CD4-positive, alpha-beta T cell treated with Interleukin-1 beta for 1 hour (primary cell): Measurements from ENCODE around the gene SLC23A2.
"Not testable (repeated sequence)": the region's sequence is repeated elsewhere in the genome, so short reads cannot be mapped to it uniquely, and the experiment has no call there.

Source experiments
- DNase-seq, 2 donors: peaks; one replicate each; pipeline ENCODE4 v3.0.0-alpha.2; 2020 to 2022

Gene SLC23A2

DNA sequence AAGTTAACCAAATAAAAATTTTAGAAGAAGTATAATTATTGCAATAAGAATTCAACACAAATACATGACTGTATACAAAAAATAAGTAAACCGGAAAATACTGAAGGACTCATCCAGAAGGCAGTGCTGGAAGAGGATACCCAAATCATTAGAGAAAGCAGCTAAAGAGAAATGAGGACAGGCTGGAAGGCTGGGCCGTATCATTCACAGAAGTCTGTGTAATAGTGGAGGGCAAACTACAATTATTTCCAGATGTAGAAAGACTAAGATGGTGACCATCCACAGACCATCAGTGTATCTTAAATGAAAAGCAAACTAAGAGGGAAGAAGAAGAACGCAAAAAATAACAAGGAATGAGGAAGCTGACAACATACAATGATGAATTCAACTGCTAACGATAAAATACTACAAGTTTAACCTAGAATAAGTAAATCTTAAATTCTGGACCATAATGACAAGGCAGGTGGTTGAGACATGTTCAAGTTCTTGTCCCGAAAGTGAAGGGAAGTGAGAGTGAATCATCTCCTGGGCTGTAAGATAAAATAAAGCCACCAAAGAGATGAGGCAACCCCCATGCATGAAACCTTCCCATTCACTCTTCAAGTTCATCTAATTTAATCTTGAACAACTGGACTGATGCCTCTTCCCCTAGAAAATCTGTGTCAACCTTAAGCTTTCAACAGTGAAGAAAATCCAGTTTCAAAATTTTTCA lies 71.5 kb downstream of the SLC23A2 start:
- no peak for DNase-seq

DNA sequence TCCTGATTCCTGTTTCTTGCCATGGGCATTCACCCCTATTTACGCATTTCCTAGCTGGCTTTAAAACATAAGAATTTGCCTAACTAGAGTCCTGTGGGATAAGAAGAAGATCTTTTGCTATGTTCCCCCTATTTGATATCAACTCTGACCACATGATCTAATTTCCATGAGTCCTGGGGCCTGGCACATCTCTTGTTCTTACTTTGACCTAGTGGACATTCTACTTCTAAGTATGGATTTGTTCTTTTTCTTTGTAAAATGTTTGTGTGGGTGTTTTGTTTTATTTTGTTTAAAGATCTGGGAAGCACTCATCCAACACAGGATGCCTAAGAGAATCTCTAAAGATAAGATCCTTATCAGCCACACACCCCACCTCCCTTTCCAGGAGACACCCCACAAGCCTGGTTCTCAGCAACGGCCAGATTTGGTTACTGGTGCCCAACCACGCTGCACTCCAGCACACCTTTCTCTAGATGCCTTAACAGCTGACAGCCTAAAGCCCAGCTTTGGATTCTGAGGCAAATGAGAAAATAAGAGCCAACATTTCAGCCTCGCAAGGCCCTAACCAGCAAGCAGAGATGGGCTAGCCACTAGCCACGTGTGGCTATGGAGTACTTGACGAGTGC lies 74.7 kb downstream of the SLC23A2 start:
- DNase-seq: no peak

DNA sequence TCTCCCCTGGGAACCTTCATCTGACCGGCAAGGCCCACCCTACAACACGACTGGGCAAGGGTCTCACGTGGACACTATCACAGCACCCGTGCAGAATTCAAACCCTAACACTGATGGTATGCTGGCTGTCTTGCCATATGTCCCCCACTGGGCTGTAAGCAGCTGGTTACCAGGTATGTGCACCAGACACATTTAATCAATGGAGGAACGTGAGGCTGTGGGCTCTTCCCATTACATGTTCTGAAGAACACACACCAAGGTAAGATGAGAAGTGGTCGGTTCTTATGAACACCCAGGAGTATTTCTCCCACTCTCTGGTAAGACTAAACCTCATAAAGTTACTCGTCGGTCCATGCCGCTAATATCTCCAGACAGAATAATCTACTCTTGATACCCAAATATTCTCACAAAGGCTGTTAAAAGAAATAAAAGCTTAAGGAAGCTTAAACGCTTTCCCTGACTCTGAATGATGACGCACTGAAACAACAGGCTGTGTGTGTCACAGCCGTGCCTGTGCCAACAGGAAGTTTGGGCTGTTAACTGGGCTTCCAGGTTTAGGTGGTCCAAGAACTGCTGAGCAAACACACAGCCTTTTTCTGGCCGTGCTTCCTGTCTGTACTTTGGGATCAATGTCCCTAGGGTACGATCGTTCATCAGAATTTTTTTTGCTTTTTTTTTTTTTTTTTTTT lies 75.3 kb downstream of the SLC23A2 start:
- no peak for DNase-seq

DNA sequence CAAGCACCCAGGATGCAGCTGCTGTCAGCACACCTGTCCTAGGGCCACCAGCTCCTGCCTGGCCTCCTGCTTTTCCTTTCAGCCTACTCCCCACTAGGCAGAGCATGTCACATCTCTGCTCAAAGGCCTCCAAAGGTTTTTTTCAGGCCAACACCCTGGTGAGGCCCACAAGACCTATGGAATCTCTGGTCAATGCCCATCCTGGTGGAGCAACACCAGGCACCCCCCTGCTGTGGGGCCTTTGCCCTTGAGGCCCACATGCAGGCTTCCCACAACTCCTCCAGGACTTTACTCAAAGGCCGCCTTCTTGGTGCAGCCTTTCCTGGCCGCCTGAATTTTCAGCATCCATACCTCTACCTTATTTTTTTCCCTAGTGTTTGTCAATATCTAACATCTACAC lies 76.9 kb downstream of the SLC23A2 start:
- no peak for DNase-seq

DNA sequence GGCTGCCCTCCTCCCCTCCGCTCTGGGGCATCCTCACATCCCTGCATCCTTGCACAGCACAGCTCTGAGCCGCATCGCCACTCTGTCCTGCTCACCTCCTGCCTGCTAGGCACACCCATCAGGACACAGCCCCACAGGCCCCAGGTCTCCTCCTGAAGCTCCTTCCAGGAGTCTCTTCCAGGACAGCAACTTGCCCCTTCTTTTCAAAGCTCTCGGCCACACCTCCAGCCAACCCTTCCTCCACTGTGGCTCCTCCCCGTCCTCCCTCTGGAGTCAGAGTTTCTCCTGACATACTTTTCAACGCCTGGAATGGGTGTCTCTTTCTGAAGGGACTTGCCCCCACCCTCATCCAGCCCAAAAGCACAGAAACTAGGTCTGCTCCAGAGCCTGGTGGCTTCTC lies 77.3 kb downstream of the SLC23A2 start:
- DNase-seq: no peak

GRCh38 chr20:4922186-4922585 lies 79.1 kb downstream of the SLC23A2 start:
- DNase-seq: no peak

- DNase-seq: not testable (repeated sequence)
These were observed 80.0 kb downstream of the SLC23A2 start for GRCh38 chr20:4921271-4921670.

GRCh38 chr20:4920655-4921054 lies 80.7 kb downstream of the SLC23A2 start:
- no peak for DNase-seq

GRCh38 chr20:4920131-4920530 lies 81.2 kb downstream of the SLC23A2 start:
- DNase-seq: no peak

GRCh38 chr20:4919047-4919704 lies 82.1 kb downstream of the SLC23A2 start:
- no peak for DNase-seq

DNA sequence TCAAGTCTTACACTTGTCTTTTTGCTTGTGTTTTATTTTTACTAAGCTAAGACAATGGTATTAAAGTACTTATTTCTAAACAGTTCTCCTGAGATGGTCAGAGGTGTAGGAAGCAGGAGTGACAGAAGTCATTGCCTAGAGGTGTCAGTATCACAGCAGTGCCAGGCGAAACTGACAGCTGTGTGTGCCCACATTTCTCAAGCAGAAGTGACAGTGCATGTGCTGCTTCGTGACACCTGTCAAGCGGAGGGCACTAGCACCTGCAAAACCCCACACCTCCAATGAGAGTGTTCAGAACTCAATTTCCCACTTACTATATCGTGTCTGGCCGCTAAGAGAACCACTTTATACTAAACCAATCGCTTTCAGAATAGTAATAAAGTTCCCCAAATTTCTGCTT lies 82.8 kb downstream of the SLC23A2 start:
- no peak for DNase-seq

GRCh38 chr20:4916971-4917881 lies 84.1 kb downstream of the SLC23A2 start:
- no peak for DNase-seq

GRCh38 chr20:4913147-4913546 lies 88.2 kb downstream of the SLC23A2 start:
- no peak for DNase-seq

DNA sequence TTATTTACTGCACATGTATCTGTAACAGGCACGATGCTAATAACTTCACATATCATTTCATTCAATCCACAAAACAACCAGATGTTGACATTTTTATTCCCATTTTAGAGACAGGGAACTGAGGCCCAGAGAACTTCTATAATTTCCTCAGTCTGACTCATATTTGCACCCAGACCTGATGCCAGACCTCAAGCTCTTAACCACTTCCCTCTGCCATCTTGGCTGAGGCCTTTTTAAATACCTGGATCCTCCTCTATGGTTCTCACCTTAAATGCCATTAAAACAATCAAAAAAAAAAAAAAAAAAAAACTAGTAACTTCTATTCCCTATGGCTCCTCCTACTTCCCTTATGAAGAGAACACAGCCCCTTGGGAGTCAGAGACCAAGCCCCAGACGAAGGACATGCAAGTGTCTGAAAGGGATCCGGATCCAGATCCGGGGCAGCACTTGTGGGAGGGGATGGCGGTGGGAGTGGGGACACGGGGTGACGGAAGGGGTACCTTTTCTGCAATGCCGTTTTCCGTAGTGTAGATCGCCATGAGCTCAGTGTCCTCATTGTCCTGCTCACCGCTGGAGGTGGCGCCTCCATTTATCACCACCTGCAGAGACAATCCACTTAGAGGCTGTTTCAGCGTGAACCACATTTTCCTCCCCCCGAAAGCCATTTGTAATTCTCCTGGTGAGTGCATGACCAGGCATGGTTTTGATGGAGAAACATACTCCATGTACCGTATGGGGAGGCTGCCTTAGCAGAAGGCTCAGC lies 88.7 kb downstream of the SLC23A2 start:
- DNase-seq: no peak

DNA sequence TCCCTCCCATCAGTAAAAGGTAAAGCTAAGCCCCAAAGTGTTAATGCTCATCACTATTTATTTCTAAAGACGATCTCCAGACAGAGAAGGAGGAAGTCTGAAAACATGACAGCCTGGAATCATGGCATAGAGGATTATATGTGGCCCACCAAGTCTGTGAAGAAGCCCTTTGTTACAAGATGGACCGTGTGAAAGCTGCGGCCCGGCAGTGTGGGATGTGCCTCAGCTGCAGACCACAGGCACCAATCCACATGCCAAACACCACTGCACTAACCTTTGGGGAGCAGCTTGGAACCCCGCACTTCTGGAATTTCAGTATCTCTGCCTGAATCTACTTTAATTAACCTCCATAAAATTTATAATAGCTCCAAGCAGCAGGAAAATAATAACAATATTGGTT lies 90.4 kb downstream of the SLC23A2 start:
- no peak for DNase-seq

DNA sequence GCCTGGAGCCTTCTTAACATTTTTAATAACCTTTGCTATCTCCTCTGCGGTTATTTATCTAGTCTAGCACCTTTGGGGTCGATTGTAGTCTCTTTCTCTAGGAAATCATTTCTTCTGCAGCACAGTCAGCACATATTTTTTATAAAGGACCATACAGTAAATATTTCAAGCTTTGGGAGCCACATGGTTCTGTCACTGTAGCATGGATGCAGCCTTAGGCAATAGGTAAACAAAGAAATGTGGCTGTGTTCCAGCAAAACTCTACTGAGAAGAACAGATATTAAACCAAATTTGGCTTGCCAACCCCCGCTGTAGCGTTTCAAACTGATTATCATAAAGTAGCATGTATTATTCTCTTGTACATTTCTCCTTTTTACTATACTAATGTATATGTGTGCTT lies 95.7 kb downstream of the SLC23A2 start:
- no peak for DNase-seq

GRCh38 chr20:4905195-4905594 lies 96.1 kb downstream of the SLC23A2 start:
- no peak for DNase-seq

- DNase-seq: no peak
These were observed 97.0 kb downstream of the SLC23A2 start for GRCh38 chr20:4904127-4904860.

DNA sequence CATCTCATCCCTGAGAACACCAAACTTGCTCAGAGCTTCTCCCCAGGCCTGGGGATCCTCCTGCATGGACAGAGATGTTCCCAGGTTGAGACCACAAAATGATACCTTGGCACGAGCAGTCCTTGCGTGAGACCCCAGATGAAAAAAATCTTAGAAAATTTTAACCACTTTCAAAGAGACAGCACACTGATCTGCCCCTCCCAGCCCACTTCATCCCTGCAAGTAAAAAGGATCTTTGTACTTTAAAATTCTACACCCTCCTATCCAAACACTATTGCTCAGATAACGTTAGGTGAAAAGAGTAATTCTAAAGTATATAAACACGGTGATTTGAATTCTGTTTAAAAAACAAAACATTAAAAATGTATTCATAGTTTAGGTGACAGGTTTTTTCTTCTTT lies 98.5 kb downstream of the SLC23A2 start:
- DNase-seq: no peak

DNA sequence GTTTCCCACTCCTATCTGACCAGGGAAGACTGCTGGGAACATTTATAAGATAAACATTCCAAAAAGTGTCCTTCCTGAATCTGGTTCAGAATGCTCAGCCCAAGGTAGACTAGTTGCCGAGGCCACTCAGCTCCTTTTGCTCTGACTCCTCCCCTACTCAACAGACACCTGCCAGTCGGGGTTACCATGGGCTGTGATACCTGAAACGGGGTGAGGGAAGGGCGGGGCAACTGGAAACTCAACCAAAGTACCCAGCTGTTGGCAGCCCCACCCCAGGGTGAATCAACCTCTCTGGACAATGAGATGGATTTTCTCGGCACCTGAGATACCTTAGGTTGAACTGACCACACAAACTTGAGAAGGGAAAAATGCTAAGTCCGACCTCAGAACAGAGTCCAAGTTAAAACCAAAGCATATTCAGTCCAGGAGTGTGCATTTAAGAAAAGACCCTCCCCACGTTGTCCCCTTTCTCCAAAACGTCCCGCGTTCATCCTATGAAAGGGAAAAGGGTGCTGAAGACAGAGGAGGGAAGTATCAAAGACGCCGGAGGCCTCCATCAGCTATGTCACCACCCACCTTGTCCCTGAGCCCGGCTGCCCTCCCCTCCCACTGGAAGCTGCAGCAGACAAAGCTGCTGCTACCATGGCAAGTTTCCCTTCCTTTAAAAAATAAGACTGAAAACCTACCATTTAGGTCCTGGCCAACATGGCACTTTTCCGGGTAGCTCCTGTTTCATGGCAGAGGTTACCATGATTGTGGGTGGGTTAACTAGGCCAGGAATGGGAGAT lies 100.1 kb downstream of the SLC23A2 start:
- DNase-seq: no peak
